ENCODE results near the gene PWWP2B.

Gene PWWP2B

GRCh38 chr10:132417957-132418441 lies 21.0 kb downstream of the PWWP2B start:
- no peaks in the 10 kb centered on the region for H4K20me1 ChIP-seq (ENCODE audit: low read depth, low read length)
- no peak overlapping the region for H3K27ac ChIP-seq (ENCODE audit: low read depth, low read length)
- H3K4me3 ChIP-seq (ENCODE audit: insufficient read depth, low read length, poor library complexity, severe bottlenecking): no peak overlapping the region

GRCh38 chr10:132418527-132419416 lies 21.8 kb downstream of the PWWP2B start:
- H3K9ac ChIP-seq (ENCODE audit: low read length): no peak overlapping the region
- no peak overlapping the region for H2AFZ ChIP-seq (ENCODE audit: low read depth, low read length, severe bottlenecking)

More at GRCh38 chr10:132417957-132418441, 21.0 kb downstream of the PWWP2B start:
- Histone ChIP-seq H3K27me3 (ENCODE audit: low read length) (no peaks in the 10 kb centered on the region), H3K9ac (ENCODE audit: low read length) (no peak overlapping the region), H3F3A (ENCODE audit: insufficient read depth) (no peaks in the 10 kb centered on the region), H3K36me3 (ENCODE audit: low read length) (no peaks in the 10 kb centered on the region), H3K9me2 (replicated peaks; ENCODE audit: insufficient read depth, low read length) (no peaks in the 10 kb centered on the region), H3K9me3 (ENCODE audit: insufficient read depth, low read length) (no peaks in the 10 kb centered on the region), H2AFZ (ENCODE audit: low read depth, low read length, severe bottlenecking) (no peak overlapping the region), H3K79me2 (ENCODE audit: insufficient read depth, low read length) (no peaks in the 10 kb centered on the region), H3K4me2 (ENCODE audit: low read depth, low read length, poor library complexity, severe bottlenecking) (no peak overlapping the region)
- TF ChIP-seq CTCF (IDR thresholded peaks at IDR 0.05; ENCODE audit: insufficient read depth, low read length, poor library complexity, severe bottlenecking) (no peak), EZH2phosphoT487 (conservative IDR thresholded peaks at IDR 0.05; ENCODE audit: low read length) (no peak)

GRCh38 chr10:132419538-132420468 lies 22.8 kb downstream of the PWWP2B start:
- Histone ChIP-seq H4K20me1 (ENCODE audit: low read depth, low read length) (no peaks in the 10 kb centered on the region), H3K4me2 (ENCODE audit: low read depth, low read length, poor library complexity, severe bottlenecking) (no peak overlapping the region), H3K36me3 (ENCODE audit: low read length) (no peaks in the 10 kb centered on the region), H3K79me2 (ENCODE audit: insufficient read depth, low read length) (no peaks in the 10 kb centered on the region), H3K27ac (ENCODE audit: low read depth, low read length) (no peak overlapping the region), H3F3A (ENCODE audit: insufficient read depth) (no peaks in the 10 kb centered on the region), H3K4me3 (ENCODE audit: insufficient read depth, low read length, poor library complexity, severe bottlenecking) (no peak overlapping the region), H3K9ac (ENCODE audit: low read length) (no peak overlapping the region), H3K9me2 (replicated peaks; ENCODE audit: insufficient read depth, low read length) (no peaks in the 10 kb centered on the region), H3K27me3 (ENCODE audit: low read length) (no peaks in the 10 kb centered on the region), H3K9me3 (ENCODE audit: insufficient read depth, low read length) (no peaks in the 10 kb centered on the region), H2AFZ (ENCODE audit: low read depth, low read length, severe bottlenecking) (no peak overlapping the region)
- TF ChIP-seq EZH2phosphoT487 (conservative IDR thresholded peaks at IDR 0.05; ENCODE audit: low read length) (no peak), CTCF (IDR thresholded peaks at IDR 0.05; ENCODE audit: insufficient read depth, low read length, poor library complexity, severe bottlenecking) (no peak)

More at GRCh38 chr10:132418527-132419416, 21.8 kb downstream of the PWWP2B start:
- Histone ChIP-seq H3K9me2 (replicated peaks; ENCODE audit: insufficient read depth, low read length) (no peaks in the 10 kb centered on the region), H3K79me2 (ENCODE audit: insufficient read depth, low read length) (no peaks in the 10 kb centered on the region), H3F3A (ENCODE audit: insufficient read depth) (no peaks in the 10 kb centered on the region), H3K27ac (ENCODE audit: low read depth, low read length) (no peak overlapping the region), H3K36me3 (ENCODE audit: low read length) (no peaks in the 10 kb centered on the region), H3K4me2 (ENCODE audit: low read depth, low read length, poor library complexity, severe bottlenecking) (no peak overlapping the region), H3K4me3 (ENCODE audit: insufficient read depth, low read length, poor library complexity, severe bottlenecking) (no peak overlapping the region), H3K9me3 (ENCODE audit: insufficient read depth, low read length) (no peaks in the 10 kb centered on the region), H3K27me3 (ENCODE audit: low read length) (no peaks in the 10 kb centered on the region), H4K20me1 (ENCODE audit: low read depth, low read length) (no peaks in the 10 kb centered on the region)
- TF ChIP-seq CTCF (IDR thresholded peaks at IDR 0.05; ENCODE audit: insufficient read depth, low read length, poor library complexity, severe bottlenecking) (no peak), EZH2phosphoT487 (conservative IDR thresholded peaks at IDR 0.05; ENCODE audit: low read length) (no peak)

All from SU-DHL-6 (cell line).